SH-SY5Y (cell line): ENCODE data around the gene PDE3B.

Experiments used
- GATA2 ChIP-seq: IDR thresholded peaks from 2 replicates; pipeline ENCODE4 v1.6.1; 2011; ENCODE audit warnings: mild to moderate bottlenecking, low read depth, low read length
- GATA3 ChIP-seq: IDR thresholded peaks from 2 replicates; pipeline ENCODE4 v1.6.1; 2011; ENCODE audit warnings: low read depth, mild to moderate bottlenecking, low read length, moderate library complexity

- TF ChIP-seq GATA2, result peak; percentile 2; the same call in 1 of the 2 replicates
- no peak for TF ChIP-seq GATA3
These were observed 247.8 kb downstream of the PDE3B start for GRCh38 chr11:14891143-14892035.
